CD4-positive, alpha-beta T cell treated with Interleukin-15 for 4 hours (primary cell): ENCODE results near the gene COL4A6.
"Not testable (repeated sequence)": the region's sequence is repeated elsewhere in the genome, so short reads cannot be mapped to it uniquely, and the experiment has no call there.

ENCODE experiments used
- DNase-seq: peaks from one replicate; pipeline ENCODE4 v3.0.0-alpha.2; 2020; ENCODE audit warnings: low spot score

Gene COL4A6

DNA sequence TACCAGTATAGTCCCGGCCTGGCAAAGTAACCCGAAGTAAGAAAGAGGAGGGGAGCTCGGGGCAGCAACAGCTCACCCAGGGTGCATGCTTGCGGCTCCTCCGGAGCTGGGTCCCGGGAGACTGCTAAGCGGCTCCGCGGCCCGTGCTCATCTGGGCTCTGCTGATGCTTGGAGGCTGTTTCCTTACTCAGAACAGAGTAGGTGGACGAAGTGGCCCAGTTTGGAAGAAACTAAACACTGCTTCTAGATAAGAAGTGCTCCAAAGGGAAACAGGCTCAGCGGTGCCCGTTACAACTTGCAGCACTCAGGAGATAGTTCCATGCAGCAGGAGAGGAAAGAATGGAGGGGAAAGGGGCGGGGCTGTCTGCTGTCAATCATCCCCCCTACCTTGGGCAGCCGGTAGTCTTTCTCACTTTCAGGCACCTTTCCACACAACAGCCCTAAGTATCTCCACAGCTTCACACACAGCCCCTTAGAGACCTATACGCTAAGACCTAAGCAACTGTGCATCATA is at the start of gene COL4A6:
Gene COL4A6, minus strand, starts transcription at position 313 of the 514 bp plus-strand sequence. Its CDS starts 226 bp downstream, at position 87.
- no peak for DNase-seq

GRCh38 chrX:108485960-108486359 is 47.7 kb upstream of the COL4A6 start:
- no peak for DNase-seq

- DNase-seq, result no peak
Observed at GRCh38 chrX:108484251-108484650, 46.0 kb upstream of the COL4A6 start.

- not testable (repeated sequence) for DNase-seq
Observed at GRCh38 chrX:108481528-108481927, 43.3 kb upstream of the COL4A6 start.

DNA sequence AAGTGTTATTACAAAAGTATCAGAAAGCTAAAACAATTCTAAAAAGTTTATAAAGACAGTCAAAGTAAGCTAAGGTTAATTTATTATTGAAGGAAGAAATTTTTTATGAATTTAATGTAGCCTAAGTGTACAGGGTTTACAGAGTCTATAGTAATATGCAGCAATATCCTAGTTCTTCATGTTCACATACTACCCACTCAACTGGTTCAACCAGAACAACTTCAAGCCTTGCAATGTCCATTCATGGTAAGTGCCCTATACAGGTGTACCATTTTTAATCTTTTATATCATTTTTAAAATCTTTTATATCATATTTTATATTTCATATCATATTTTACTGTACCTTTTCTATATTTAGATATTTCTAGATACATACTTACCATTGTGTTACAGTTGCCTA is 35.8 kb upstream of the COL4A6 start:
- DNase-seq, result no peak

DNA sequence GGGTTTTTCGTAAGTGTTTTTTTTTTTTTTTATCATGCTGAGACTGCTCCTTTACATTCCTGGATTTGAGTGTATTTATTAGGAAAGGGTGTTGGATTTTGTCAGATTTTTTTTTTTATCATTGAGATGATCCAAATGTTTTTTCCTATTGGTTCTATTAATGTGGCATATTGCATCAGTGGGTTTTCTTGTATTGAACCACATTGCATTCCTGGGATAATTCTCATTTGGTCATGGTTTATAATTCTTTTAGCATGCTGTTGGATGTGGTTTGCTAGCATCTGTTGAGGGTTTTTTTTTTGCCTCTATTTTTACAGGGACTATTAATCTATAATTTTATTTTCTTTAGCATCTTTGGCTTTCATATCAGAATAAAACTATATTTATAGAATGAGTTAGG is 30.3 kb upstream of the COL4A6 start:
- DNase-seq, result no peak

- no peak for DNase-seq
Observed at GRCh38 chrX:108464604-108465003, 26.4 kb upstream of the COL4A6 start.

DNA sequence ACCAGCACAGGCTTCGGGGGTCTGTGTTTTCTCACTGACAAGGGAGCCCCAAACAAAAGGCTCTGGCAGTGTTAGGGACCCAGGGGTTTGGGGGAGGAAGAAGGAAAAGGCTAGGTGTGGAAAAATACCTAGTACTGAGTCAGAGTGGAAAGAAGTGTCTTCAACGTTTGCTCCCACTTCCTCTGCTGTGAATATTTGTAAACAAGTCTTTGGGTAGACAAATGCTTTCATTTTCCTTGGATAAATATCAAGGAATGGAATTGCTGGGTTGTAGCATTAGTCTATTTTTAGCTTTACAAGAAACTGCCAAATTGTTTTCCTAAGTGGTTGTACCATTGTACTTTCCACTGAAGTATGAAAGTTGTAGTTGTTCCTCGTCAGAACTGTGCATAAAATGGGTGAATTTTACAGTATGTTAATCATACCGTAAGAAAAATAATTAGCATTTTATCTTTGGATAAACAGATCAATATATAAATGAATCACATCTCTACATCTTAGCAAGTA is 18.8 kb upstream of the COL4A6 start:
- no peak for DNase-seq

DNA sequence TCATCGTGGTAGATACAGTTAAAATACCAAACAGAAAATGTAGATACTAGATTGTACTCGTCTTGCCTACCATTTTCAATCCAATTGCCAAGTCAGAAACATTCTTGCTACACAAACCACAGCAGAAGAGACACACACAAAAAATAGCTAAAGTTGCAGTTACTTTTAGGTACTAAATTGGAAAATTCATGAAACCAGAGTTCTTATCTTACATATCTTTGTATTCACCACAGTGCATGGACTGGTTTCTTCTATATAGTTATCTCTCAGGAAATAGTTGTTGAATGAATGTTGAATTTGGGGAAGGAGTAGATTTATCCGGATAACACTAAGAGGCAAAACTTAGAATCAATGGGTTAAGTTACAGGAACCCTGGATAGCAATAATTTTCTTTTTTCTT is 15.6 kb upstream of the COL4A6 start:
- no peak for DNase-seq

DNA sequence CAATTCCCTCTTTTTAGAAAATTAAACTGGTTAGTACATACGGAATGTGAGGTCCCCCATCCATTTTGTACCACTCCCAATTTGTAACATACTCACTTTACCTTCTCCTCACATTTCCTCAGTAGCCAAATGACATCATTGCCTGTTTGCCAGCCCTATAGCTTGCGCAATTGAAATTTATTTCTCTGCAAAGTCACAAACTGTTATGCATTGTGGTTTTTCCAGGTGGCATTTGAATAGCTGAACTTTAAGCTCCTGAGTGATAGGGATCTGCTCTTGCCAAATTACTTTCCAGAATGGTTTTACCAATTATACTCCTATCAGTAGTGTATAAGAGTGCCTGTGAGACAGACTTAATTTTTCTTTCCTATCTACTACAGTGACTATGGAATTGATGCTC is 9.1 kb upstream of the COL4A6 start:
- no peak for DNase-seq

DNA sequence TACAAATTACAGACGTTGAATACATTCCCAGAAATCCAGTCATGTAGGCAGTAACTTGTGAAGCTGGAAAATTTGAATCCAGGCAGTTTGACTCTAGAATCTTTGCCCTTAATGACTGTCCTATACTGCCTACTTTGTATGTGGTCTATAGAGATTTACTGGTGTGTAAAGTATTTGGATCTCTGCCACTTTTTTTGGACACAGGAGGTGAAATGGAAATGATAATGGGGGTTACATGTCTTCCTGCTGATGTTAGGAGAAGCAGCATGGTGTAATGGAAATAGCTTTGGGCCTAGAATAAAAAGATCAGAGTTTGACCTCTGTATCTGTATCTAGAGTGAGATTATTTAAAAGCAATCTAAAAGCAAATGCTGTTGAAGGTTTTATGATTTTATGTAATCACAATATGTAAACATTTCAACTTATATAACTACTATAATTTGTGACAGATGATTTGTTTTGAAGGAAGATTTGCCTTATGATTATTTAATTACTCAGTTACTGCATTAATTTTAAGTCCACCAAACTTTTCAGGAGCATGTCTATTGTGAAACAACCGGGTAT is 4.8 kb upstream of the COL4A6 start:
- no peak for DNase-seq

GRCh38 chrX:108439961-108440696 is 1.9 kb upstream of the COL4A6 start:
- DNase-seq, result no peak

- peak; percentile 0 for DNase-seq
Observed at GRCh38 chrX:108439426-108439942, 1.3 kb upstream of the COL4A6 start, which contains the start of gene COL4A5. TSS of gene COL4A5 (plus strand) at chrX:108439838. CDS start at chrX:108440126, 288 bp downstream.

DNA sequence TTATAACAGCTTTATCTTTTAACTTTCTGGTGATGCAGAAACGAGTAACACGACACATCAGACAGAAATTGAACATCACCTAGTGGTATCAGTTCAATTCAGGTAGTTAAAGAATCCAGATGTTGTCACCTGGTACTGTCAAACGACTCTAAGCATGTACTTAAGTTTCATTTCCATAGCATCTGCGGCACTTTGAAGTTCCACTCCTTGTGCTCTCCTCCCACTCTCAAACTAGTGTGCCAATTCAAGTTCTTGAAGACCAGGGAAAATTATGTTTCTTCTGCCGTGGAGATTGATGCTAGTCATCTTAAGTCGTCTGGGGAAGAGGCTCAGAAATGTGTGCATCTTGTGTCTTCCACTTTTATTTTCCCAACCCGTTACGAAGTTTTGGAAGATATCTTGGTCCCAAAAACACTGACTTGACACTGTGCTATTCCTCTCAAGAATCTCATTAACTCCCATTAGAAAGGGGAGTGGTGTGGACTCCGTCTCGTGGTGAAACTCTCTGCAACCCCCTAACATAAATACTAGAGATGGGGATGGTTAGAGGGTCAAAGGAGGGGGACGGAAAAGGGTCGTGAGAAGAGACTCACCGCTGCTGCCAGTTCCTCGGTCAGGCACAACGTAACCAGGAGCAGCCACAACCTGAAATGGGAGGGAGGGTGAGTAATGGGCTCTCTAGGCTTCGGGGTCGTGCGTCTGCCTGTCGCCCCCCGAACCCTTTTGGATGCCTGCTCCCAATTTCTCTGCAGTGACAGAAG is 693 bp downstream of the COL4A6 start:
- DNase-seq, result no peak

GRCh38 chrX:108435261-108435660 is 3.0 kb downstream of the COL4A6 start:
- DNase-seq, result no peak

DNA sequence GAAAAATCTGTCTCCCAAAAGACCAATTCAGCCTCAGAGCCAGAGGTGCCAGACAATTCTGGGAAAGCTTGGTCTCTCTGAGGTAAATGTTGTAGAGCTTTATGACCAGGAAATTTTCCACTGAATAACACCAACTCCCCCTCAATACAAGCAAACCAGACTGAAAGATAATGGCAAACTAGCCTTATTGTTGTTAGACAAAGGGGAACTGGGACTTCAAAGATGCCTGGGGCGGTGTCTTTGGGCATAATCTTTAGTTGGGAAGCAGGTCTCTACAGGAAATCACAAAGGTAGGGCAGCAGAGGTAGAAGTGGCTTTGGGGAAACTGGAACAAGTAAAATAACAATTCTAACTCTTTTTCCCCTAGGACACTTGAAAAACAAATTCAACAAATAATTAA is 12.0 kb downstream of the COL4A6 start:
- DNase-seq, result no peak

- no peak for DNase-seq
Observed at GRCh38 chrX:108420481-108420880, 17.7 kb downstream of the COL4A6 start.

DNA sequence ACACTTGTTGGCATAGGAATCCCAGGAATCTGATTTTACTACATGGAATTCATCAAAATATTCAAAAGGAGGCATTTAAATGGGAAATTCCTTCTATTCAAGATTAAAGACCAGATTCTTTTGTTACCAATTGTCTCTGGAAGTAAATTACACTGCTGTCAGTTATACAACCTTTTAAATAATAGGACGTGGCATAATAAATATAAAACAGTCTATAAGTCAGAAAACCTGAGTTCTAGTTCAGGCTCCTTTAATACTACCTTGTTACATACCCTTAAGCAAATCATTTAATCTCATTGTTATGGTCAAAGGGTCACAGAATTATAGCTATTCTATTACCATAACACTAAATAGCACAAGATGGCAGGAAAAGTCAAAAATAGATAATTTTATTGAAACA is 18.8 kb downstream of the COL4A6 start:
- DNase-seq, result no peak

- no peak for DNase-seq
Observed at GRCh38 chrX:108417257-108417656, 21.0 kb downstream of the COL4A6 start.

DNA sequence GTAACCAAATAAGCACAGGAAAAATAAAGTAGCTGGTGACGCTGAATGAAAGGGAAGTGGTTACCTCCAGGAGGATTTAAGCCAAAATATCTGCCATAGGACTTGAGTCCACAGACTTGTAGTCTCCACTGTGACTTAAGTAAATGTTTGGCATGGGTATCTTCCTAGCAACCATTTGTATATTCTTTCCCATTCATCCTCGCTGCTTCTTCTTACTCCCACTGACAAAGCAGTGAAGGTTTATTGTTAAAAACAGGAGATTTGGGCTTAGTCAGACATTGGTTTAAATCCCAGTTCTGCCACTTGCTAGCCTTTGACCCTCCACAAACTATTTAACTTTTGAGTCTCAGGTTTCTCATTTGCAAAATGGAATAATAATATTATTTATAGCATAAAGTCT is 22.3 kb downstream of the COL4A6 start:
- DNase-seq, result no peak

- DNase-seq, result no peak
Observed at GRCh38 chrX:108415146-108415545, 23.1 kb downstream of the COL4A6 start.

- DNase-seq, result no peak
Observed at GRCh38 chrX:108412783-108413182, 25.4 kb downstream of the COL4A6 start.
